HG03439 (cell line): ENCODE results near the gene POLL.

ENCODE experiments used
- ATAC-seq: cut with Tn5 transposase; IDR thresholded peaks from one replicate; pipeline ENCODE4 v1.9.1; 2021; ENCODE audit warnings: mild to moderate bottlenecking, moderate library complexity; ENCODE audit not compliant: unreplicated experiment

POLL gene

DNA sequence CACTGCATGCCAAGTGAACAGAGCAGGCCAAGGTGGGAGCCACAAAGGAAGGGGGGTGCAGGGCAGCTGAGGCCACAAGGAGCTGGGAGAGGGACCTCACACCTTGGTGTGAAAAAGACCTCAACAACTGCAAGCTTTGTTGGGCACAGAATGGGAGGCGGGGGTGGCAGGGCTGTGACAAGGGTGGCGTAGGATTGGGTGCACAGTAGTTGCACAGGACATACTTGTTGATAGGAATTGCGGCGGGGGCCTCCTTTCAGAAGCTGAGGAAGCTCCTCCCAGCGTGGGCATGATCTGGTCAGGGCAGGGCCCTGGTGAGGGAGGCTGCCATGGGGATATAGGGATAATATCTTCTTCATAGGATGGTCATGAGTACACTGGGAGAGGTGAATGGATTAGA lies 25.8 kb downstream of the POLL start:
- ATAC-seq = no peak

DNA sequence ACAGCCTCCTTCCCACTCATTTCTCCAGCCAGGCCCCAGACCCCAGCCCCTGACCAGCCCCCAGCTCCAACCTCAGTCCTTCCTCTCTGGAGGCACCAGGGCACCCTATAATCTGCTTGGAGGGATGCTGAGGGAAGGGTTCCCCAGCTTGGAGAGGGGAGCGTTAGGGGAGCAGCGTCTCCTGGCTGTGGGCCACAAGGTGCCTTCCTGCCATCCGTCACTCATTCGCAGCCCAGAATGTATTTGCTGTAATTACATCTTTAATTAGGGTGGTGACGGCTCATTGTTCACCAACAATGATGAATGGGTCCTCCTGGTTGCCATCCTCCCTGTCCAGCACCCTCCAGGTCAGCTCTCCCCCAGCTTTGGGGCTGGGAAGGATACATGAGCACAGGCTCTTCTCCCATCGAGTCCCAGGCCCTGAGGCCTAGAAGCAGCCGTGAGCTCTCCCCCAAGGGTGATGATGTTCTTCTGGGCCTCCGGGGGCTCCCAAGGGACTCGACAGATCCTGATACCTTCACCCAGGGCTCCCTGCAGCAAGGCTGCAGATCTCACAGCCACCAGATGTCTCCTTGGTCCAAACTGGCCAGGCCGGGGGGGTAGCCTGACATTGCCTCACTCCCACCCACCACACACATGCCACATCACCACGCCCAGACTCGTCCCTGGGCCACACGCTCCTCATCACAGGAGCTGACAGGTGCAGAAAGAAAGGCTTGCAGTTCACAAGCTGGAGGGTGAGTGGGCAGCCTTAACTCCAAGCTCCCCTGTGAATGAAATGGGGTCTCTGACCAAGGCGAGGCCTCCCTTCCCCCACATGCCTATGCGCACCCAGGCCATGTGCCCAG lies 26.8 kb downstream of the POLL start:
- ATAC-seq = no peak

DNA sequence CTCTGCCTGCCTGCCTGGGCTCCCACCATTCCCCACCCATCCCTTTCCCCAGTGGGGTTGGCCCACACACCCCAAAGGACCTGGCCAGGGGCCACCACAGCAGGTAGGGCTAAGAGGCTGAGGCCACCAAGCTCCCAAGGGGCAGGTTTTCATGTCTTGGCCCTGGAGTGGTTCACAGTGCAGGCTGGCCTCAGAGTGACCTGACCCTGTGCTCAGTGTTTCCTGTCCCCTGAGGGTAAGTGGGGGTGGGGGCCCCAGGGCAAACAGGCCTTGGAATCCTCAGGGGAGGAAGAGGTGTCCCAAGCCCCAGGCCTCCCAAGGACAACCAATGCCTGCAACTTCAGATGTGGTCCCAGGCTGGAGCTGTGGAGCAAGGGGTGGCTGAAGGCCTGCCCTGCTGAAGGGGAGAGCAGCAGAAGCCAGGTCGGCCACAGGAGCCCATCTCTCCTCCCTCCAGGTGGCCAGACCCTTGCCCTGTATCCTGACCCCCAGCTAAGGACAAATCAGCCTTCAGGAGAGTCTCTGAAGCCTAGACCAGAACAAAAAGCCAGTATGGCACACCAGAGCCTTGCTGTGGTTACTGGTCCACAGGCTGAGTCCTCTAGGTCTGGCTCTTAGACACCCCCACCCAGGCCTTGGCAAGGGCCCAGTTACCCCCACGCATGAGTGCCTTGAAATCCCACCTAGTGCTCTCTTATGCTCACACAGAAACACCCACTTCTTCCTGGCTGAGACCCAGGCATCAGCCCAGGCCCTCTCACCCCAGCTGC lies 27.6 kb downstream of the POLL start:
- no peak for ATAC-seq

DNA sequence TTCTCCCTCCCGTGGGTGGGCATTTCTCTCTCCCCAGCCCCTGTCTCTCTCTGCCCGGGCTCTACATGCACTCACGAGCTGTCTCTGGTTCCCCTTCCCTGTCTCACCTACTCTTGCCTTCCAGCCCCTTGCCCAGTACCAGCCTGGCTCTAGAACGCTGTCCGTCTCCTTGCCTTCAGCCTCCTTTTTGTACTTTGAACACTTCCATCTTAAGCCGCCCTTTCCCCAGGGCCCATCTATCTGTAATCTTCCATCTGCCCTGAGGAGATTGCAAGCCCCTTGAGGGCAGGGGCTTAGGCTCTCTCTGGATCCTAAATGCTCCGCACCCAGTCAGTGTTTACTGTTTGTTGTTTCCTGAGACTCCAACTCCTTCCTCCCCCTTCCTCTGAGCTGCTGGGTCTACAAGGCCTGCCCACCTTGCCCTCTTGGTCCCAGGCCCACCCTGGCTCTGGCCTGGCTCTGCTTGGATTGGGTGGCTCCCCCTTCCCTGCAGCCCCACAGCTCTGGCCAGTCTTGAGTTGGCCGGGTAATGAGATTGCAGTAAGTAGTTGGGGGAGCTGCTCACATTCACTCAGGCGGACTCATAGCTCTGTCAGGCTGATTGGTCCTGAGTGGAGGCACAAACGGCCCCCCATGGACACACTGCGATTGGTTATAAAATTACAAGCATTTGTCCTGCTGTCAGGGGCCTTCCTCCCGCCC lies 28.3 kb downstream of the POLL start:
- no peak for ATAC-seq

DNA sequence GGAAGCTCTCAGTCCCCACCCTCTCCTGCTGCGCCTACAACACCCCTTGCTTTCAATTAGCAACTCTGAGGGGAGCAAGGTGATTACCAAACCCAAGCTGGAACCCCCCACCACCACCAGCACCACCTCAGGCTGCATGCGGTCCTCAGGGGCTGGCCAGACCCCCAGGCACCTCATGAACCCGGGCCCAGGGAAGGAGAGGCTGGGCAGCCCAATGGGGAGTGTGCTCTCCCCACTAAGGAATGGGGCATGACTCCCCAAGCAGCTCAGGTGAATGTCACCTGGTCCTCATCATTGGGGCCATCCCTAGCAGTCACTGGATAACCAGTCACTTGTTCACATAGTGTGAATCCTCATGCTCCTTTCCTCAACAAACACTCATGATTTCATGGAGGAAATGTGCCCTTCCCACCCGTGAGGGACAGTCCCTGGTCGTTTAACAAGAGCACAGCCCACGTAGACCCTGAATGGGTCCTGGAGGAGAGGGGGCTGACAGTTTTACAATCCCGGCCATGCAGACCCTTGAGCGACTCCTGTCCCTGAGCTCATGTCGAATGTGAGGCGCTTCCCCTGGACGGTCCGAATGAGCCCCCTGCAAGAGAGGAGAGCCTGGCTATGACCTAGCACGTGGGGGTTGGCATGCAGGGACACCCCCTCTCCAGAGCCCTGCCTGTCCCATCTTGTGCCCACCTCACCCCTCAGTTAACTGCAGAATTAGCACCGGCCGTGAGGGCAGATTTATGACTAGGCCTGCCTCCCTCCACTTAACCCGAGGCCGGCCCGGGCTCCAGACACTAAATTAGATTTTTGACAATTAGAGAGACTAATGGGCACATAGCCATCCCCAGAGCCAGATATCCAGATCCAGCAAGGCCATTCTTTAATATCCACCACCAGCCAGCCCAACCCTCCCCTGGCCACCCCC lies 29.1 kb downstream of the POLL start:
- no peak for ATAC-seq

DNA sequence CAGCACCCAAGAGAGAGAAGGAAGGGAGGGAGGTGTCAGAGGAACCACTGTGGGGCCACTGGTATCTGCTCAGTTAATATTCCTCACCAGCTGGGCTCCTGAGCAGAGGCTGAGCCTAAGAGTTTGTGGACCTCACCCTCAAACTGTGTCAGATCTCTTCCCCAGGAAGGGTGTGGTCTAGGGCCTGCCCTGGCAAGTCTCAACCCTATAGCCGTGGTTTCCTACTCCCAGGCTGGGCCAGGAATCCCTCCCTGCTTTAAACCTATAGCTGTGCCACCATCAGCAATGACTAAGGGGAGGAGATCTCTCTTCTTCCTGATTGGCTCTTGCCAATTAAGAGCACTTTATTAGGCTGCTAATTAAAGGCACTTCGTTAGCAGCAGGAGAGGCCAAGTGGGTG lies 29.9 kb downstream of the POLL start:
- ATAC-seq = no peak

DNA sequence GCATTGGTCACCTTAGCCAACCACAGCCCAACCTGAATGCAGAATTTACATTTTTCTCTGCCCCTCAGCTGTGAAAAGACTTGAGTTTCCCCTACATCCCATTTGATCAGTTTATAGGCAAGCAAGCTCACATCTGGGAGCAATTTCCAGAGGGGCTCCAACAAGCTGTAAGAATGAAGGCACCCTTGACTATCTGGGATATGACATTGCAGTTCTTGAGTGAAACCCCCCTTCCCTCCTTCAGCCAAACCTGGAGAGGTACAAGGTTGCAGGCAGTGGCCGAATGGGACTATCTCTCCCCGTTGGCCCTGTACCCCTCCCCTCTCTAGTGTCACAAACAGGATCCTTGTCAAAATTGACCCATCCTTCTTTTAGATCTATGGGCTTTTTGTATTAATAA lies 30.5 kb downstream of the POLL start:
- ATAC-seq = no peak

DNA sequence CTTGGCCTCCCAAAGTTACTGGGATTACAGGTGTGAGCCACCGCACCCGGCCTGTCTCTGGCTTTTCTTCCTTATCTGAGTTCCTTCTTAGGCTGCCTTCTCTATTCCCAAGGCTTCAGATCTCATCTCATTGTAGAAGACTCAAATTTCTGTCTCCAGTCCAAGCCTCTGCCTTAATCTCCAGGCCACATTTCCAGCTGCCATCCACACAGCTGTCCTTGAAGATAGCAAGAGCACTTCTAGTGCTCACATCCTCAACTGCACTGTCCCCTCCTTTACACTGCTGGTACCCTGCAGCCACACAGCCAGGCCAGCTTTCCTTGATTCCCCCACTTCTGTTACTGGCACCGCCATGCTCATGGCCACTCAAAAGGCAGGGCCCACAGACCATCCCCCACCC lies 35.6 kb downstream of the POLL start:
- no peak for ATAC-seq

DNA sequence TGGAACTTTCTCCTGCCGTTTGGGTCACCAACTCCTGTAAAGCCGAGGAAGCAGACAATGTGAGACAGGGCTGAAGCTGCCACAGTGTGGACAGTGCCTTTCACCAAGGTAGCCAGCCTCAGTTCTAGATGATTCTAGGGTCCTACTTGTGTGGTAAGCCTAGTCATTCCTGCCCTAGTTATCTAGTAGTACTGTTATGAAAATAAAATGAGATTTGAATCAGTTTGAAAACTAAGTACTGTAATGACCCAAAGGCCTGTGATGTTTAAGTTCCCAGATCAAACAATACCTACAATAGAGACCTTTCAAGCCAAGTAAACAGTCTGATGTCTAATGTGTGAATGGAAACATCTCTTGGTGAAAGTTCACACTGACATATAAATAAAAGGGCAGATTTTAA lies 37.1 kb downstream of the POLL start:
- ATAC-seq = no peak

DNA sequence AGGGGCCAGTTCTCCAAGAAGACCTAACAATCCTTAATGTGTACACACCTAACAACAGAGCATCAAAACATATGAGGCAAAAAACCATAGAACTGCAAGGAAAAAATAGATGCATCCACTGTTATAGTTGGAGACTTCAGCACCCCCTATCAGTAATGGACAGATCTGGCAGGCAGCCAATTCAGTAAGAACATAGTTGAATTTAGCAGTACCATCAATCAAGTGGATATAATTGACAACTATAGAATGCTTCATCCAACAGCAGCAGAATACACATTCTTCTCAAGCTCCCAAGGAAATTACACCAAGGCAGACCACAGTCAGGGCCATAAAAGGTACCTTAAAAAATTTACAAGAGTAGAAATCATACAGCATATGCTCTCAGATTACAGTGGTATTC lies 42.2 kb downstream of the POLL start:
- ATAC-seq = no peak

DNA sequence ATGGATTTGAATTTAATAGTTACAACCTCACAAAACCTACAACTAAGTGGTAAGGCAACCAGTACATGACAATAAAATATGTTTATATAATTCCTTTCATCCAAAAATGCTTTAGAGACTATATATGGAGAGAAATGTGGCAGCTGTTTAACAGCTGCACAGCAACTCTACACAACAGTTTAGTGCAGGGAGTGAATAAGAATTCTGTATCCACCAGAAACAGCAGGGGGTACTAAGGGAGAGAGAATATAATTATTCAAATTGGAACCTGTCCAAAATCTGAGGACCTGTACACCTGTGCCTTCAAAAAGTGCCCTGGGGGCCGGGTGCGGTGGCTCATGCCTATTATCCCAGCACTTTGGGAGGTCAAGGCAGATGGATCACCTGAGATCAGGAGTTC lies 49.6 kb downstream of the POLL start:
- ATAC-seq = no peak

DNA sequence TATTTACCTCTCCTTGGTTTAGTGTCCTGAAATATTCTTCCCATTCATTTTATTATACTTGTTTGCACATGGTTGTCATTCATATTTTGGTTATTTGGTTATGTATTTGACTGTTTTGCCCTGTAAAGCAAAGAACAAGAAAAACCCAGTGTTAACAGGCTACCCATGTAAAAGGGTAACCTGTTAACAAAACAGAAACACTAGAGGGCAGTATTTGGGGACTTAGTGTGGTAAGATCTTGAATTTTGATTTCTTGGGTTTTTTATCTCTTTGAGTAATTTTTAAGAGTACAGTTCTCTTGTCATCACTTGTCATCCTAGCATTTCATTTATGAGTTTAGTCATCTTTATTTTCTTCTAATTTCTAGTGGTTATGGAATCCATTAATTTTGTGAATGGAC lies 51.3 kb downstream of the POLL start:
- no peak for ATAC-seq

DNA sequence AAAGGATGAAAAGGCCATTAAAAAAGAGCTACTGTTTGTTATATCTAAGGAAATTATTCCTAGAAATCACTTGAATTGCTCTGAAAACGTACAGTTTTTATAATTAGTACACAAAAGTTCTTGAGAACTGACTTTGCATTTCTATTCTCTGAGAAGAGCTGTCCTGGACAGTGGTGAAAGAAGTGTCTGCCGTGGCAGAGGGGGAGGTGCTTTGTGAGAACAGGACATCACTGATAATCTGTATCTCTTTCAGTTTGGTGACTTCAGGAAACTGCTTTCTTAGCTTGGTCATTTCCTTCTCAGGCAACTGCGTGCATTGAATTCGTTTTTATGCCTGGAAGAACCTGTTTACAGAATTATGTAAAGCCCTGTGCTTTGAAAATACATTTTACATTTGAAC lies 52.1 kb downstream of the POLL start:
- ATAC-seq = no peak

DNA sequence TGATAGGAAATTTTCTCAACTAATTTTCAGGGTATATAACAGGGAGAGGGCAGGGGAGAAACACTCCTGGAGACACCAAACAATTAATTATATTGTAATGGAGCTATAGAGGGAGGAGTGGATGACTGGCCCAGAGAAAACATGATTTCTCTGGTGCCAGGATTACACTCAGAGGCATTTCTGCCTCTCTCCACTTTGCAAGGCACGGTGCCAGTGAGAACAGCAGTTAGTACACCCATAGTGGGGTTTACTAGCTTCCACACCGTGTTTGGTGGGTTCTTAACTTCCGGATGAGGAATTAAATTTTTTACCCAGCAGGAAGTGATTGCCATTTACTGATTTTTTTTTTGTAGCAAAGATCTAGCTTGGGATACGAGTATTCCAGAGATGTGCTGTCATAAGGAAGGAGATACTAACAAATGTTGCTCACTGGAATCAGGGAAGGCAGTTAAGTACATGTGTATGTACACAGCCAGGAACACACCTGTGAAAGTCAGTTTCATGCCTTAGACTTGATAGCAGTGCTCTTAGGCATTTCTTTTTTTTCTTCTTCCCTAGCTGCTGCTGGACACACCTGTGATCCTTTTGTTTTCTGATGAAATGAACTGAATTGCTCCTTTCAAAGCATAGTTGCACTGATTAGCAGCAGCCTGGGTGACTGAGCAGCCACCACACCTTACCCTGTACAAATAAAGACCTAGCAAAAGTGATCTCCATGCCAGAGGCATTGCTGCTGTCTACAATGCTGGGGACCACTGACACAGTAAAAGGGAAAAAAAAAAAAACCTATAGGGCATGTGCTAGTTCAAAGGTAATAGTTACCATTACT lies 58.1 kb downstream of the POLL start:
- no peak for ATAC-seq

DNA sequence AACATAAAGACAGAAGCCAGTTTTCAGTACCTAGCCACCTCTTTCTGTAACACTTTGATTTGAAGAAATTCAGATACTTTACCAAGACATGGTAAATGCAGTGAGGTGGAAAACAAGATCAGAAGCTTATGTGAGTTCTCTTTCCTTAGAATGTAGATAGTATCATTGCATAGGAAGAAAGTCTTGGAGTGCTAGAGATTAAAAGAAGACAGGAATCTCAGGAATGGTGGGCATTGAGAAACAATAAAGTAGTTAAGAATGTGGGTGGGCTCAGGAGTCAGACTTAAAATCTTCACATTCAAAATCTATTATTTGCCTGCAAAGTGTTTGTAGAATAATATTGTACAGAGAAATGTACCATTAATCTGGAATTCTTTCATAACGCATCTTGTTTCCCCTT lies 58.9 kb downstream of the POLL start:
- ATAC-seq = no peak
